Epithelial cell of esophagus (primary cell): Measurements from ENCODE around the gene POLR3G.

ENCODE experiments used
- DNase-seq: peaks from one replicate; pipeline ENCODE4 v3.0.0; 2010; ENCODE audit warnings: low read depth
- H3K4me3 ChIP-seq: 2 replicates; pipeline ENCODE4 v1.5.1; 2011; ENCODE audit warnings: mild to moderate bottlenecking, low read length, control low read depth
- CTCF ChIP-seq: IDR thresholded peaks from 2 replicates; pipeline ENCODE4 v1.5.1; 2011; ENCODE audit warnings: low read depth, mild to moderate bottlenecking, low read length, control low read depth, inconsistent platforms; ENCODE audit not compliant: insufficient read depth; ENCODE audit errors: missing control alignments

POLR3G gene

DNA sequence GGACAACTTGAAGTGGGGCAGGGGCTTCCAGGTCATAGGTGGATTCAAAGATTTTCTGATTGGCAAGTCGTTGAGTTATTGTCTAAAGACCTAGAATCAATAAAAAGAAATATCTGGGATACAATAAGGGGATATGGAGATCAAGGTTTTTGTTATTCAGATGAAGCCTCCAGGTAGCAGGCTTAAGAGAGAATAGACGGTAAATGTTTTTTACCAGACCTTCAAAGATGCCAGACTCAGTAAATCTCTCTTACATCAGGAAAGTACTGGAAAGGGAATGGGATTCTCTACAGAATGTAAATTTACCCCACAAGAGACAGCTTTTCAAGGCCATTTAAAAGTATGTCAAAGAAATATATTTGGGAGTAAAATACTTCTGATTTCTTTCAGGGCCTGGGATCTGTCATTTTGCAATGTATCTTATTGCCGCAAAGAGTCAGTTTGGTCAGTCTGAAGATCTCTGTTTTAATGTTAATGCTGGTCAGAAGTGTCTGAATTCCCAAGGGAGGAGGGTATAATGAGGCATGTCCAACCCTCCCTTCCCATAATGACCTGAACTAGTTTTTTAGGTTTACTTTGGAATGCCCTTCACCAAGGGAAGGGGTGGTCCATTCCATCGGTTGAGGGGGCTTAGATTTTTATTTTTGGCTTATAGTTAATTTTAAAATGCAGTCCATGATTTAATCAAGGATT lies 68.3 kb downstream of the POLR3G start:
- TF ChIP-seq CTCF, result no peak
- no peak overlapping the region for H3K4me3 ChIP-seq
- no peak for DNase-seq

DNA sequence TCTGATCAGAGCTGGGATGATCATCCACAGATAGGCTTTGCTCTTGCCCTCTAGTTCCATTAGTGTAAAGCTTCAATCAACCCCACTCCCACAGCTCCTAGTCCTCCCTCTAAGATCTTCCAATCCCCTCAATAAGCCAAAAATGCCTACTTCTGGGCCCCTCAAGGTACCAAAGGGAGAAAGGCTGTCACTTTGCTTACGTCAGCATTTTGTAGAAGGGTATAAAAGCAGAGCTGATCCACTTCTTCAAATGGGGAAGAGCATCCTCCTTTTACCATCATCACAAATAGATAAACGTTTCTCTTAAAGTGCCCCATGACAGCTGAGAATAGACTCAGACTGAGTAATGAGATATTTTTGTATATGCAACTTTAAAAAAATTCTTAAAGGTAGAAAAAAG lies 70.8 kb downstream of the POLR3G start:
- no peak for DNase-seq
- no peak for TF ChIP-seq CTCF
- no peak overlapping the region for H3K4me3 ChIP-seq

GRCh38 chr5:90546216-90546837 lies 71.7 kb downstream of the POLR3G start:
- H3K4me3 ChIP-seq, result no peak overlapping the region
- DNase-seq, result no peak
- no peak for TF ChIP-seq CTCF

GRCh38 chr5:90547072-90547536 lies 72.4 kb downstream of the POLR3G start:
- H3K4me3 ChIP-seq, result no peak overlapping the region
- no peak for DNase-seq
- no peak for TF ChIP-seq CTCF

DNA sequence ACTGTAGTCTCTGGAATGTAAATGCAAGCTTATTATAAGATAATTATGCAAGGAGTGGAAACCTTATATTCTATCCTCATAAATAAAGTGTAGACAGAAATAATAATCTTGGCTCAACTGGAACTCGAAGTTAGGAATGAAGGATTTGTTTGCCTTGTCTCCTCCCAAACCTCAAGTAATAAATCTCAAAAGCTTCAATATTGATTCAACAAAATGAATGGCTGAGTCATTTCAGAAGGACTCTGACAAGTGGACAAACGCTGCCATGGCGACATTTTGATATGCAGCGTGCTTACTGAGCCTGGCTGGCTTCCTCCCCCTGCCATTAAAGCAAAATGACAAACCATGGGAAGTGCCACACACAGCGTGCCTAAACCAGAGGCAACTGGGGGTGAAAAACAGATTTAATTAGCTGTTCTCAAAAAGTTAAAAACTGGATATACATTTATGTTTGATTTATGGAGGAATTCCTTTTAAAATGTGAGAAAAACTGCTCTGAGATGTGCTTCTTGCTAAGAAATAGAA lies 73.5 kb downstream of the POLR3G start:
- DNase-seq, result no peak
- H3K4me3 ChIP-seq, result no peak overlapping the region
- TF ChIP-seq CTCF, result no peak

DNA sequence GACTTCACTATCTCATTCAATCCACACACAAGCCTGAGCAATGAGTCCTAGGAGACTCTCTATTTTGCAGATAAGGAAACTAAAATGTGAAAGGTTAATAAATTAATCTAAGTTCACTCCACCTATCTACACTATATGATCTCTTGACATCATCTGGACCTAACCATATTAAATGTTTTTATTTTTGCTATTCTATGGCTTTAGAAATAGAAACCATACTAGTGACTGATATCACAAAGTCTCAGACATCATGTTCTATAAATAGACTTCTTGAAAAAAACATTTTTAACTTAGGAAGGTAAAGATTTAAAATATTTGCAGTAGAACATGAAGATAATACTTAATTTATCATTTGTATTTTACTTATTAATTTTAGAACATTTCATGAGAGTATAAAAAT lies 74.6 kb downstream of the POLR3G start:
- DNase-seq, result no peak
- no peak for TF ChIP-seq CTCF
- H3K4me3 ChIP-seq, result no peak overlapping the region
